ENCODE measurements around the gene C2CD4A. TPM values are rescaled to one million over a fixed set of nuclear protein-coding genes. Genes with fewer than 3 reads are reported as not detected.

Gene C2CD4A
- total RNA-seq, 1 experiment from 2014 or later: not detected

DNA sequence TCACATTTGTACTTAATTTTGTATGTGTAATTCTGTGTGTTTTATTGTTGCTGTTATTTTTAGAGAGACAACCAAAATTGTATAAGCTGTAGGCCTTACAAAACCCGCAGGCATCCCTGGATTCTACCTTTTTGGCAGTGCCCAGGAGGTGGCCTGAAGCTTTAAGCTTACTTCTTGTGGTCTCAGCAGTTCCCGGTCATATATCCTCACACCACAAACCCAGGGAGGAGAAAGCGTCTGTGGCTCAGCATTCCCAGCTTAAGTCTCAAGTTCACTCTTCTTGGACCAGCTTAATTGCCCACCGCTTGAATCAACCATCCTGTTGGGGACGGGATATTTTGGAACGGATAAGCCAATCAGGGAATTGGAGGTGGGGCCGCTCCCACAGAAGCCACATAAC is 36.7 kb downstream of the C2CD4A start:
- peak; percentile 52 for DNase-seq (ENCODE audit: low spot score)

- DNase-seq (ENCODE audit: low spot score): no peak
Measured at GRCh38 chr15:62104401-62104800, 37.6 kb downstream of the C2CD4A start.

DNA sequence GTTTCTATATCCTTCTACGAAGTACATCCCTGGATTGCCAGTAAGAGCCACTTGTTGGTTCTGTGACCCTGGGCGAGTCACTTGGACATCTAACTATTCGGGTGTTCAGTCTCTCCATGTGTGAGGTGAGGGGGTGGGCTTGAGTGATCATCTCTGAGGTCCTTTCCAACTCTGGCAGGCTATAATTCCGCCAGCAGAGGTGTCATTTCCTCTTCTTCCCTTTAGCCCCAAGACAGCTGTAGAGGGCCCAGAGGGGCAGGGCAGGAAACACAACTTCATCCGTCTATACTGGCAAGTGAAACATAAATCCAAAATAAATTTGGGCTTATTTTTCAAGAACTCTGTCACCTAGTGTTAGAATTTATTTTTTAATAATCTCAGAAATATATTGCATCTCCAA is 38.1 kb downstream of the C2CD4A start:
- no peak for DNase-seq (ENCODE audit: low spot score)

GRCh38 chr15:62105266-62105665 is 38.5 kb downstream of the C2CD4A start:
- DNase-seq (ENCODE audit: low spot score): no peak

DNA sequence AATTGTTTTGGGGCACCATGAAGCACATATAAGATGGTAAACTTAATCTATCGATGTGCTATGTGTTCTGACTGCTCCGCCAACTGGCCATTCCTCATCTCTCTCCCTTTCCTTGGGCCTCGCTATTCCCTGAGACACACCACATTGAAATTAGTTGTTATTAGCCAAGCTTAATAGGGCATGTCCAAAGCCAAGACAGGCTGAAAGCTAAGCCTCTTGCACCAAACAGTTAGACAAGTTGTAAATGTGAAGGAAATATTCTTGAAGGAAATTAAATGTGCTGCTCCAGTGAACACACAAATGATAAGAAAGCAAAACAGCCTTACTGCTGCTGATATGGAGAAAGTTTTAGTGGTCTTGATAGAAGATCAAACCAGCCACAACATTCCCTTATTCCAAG is 39.3 kb downstream of the C2CD4A start:
- no peak for DNase-seq (ENCODE audit: low spot score)

DNA sequence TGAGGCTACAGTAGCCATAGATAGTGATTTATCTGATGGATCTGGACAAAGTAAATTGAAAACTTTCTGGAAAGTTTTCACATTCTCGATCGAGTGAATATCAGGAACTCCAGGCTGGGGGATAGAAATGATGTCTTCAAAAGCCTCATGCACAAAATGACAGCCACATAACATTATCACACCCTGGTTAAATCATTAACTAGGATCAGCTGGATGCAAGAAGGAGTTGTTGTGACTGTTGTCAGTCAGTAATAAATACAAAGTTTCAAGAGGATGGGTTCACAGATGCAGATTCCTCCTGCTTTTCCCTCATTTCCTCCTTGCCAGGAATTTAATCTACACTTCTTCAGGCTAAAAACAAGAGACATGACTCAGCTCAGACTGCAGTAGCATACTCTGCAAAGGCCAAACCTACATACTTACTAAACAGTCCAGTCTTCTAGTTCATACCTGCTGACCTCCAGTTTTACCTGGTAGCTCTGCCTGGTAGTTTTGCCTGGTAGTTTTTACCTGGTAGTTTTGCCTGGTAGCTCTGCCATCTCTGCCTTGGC is 40.9 kb downstream of the C2CD4A start:
- no peak for DNase-seq (ENCODE audit: low spot score)

GRCh38 chr15:62108411-62108810 is 41.6 kb downstream of the C2CD4A start:
- no peak for DNase-seq (ENCODE audit: low spot score)

- no peak for DNase-seq (ENCODE audit: low spot score)
Measured at GRCh38 chr15:62109437-62109836, 42.7 kb downstream of the C2CD4A start.

- DNase-seq (ENCODE audit: low spot score): no peak
Measured at GRCh38 chr15:62109982-62110851, 43.4 kb downstream of the C2CD4A start.

DNA sequence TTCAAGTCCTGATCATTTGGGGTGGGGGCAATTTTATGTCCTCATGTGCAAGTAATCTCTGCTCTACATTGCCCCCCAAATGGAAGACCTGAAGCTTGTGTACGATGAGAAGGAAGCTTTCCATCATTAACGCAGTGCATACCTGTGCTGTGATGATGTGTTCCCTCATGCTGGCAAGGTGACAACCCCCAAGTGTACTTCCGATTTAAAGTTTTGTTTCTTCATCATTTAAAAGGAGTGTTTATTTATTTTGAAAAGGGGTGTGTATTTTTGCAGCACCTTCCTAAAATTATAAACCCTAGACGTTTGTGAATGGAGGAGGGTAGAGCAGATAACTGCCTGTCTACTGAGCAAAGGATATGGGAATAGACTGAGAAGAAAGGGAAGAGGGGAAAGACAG is 45.3 kb downstream of the C2CD4A start:
- no peak for DNase-seq (ENCODE audit: low spot score)

GRCh38 chr15:62112616-62113593 is 46.1 kb downstream of the C2CD4A start:
- peak; percentile 96 for DNase-seq (ENCODE audit: low spot score)

GRCh38 chr15:62115847-62116246 is 49.1 kb downstream of the C2CD4A start:
- no peak for DNase-seq (ENCODE audit: low spot score)

DNA sequence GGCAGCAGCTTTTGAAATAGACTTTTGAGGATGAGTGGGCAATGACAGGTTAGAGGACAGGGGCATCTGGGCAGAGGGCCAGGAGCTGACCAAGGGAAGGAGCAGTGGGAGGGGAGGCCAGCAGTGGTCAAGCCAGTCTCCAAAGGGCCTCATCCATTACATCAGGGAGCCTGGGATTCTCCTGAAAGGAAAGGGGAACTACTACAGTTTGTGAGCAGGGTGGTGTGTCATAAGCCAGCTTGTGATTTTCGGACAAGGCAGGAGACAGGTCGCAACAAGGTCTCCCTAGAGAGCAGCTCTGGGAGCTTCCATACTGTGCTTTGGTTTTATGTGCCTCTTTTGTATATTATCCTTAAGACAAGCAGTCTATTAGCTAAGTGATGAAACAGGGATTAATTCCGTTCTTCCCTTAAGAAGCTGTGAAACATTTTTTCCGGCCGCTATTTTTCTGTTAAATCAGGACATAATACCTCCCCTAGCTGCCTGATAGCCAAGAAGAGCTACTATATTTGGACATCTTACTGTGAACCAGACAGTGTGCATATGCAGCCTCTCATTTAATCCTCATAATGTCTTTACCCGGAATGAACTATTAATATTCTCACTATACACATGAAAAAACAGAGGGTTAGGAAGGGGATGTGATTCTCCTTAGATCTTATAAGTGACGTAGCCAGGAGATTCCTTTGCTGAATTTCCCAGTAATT is 51.9 kb downstream of the C2CD4A start:
- no peak for DNase-seq (ENCODE audit: low spot score)

- DNase-seq (ENCODE audit: low spot score): peak; percentile 97
Measured at GRCh38 chr15:62119227-62119864, 52.6 kb downstream of the C2CD4A start.

GRCh38 chr15:62119874-62120273 is 53.1 kb downstream of the C2CD4A start:
- DNase-seq (ENCODE audit: low spot score): no peak

Other genes with a start within 250 kb of the C2CD4A start
- gene VPS13C, start 6.5 kb upstream of the C2CD4A start, total RNA-seq (2014; rRNA removed; shearing (Covaris generic)): 16.8 and 17.2 TPM in 2 replicates
- gene C2CD4B, start 98.3 kb downstream of the C2CD4A start, total RNA-seq (2014; rRNA removed; shearing (Covaris generic)): not detected in 2 replicates

Data from H4 (cell line).